CD4-positive, alpha-beta T cell treated with Interleukin-12 subunit alpha and Interleukin-12 subunit beta, for 1 hour (primary cell): ENCODE measurements around the gene VSIG10L.

ENCODE experiments used
- DNase-seq: peaks from one replicate; pipeline ENCODE4 v3.0.0-alpha.2; 2020

VSIG10L gene

DNA sequence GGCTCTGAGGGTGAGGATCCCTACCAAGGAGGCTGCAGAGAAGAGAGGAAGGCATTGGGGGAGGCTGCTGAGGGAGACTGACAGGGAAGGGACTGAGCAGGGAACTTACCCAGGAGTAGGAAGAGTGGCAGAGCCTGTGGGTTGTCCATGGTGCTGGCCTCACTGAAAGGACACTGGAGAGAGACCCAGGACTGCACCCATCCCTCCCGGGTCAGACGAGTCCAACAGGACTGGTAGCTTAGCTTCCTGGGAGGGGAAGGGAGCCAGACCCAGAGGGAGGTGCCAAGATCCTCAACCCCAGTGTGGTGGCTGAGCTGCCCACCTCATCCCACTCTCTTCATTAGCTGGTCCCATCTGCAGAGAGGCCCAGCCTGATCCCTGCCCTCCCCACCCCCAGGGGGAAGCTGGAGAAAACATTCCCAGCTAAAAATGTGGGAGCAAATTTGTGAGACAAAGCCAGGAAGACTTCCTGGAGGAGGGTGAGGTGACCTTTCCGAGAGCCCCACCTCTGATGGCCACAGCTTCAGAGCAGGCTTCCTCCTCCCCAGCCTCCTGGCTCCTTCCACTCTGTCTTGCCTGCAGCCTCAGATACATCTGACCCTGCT, at the start of gene VSIG10L:
Gene VSIG10L, minus strand, starts transcription at position 164 of the 605 bp plus-strand sequence. Its CDS starts 15 bp downstream, at position 149.
- no peak for DNase-seq

DNA sequence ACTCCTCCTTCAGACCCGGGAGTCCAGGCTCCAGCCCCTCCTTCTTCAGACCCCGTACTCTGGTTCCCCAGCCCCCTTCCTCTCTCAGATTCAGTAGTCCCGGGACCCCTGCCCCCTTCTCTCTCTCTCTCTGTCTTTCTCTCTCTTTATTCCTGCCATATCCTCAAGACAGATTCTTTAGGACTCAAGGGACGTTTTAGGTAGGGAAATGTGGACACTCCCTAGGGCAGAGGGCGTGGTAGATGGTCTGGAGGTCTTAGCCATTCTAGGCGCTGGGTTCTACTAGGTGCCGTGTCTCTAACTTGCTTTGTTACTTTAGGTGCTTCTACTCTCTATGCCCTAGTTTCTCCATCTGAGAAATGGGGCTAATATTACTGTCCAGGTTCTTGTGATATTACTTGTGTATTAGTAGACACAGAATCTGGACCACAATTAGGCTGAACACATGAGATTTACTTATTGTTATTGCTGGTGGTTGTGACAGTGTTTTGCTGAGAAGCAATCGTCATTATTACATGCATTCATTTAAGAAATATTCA, 49.2 kb upstream of the VSIG10L start:
- DNase-seq: no peak

DNA sequence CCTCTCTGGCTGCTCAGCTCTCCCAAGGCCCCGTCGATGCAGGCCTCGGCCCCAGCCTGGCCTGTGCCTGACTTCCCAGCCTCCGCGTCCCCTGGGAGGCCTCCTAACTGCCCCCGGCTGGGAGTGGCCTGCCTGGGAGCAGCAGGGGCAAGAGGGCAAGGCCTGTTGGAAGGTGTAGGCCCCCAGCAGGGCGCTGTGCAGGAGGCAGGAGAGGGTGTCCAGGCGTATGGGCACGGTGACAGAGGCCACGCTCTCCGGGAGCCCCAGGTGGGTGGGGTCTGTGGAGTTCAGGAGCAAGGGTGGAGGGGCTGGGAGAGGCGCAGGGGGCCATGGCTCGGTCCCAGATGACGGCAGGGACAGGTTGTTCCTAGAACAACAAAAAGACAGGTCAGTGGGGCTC, 47.2 kb upstream of the VSIG10L start:
- no peak for DNase-seq

DNA sequence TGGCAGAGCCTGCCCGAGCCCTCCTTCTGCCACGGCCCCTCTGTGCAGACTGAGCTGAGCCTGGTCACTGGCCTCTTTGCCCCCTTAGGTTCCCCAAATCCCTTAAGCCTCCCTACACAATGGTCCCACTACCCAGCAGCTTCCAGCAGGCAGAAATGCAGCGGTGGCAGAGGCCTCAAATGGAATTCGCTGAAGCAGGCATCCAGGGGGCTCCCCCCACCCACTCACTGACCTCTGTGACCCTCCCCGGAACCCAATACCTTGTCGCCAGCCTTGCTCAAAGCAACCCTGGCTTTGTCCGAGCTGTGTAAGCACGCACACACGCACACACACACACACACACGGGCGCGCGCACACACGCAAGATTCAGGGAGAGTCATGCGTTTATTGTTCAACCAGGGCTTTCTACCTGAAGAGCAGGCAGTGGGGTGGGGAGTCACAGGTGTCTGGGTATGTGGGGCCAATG, 46.0 kb upstream of the VSIG10L start, which contains the start of gene LIM2:
Gene LIM2, minus strand, starts transcription at position 51 of the 466 bp plus-strand sequence. CDS start 531 bp downstream, outside the sequence.
- no peak for DNase-seq

DNA sequence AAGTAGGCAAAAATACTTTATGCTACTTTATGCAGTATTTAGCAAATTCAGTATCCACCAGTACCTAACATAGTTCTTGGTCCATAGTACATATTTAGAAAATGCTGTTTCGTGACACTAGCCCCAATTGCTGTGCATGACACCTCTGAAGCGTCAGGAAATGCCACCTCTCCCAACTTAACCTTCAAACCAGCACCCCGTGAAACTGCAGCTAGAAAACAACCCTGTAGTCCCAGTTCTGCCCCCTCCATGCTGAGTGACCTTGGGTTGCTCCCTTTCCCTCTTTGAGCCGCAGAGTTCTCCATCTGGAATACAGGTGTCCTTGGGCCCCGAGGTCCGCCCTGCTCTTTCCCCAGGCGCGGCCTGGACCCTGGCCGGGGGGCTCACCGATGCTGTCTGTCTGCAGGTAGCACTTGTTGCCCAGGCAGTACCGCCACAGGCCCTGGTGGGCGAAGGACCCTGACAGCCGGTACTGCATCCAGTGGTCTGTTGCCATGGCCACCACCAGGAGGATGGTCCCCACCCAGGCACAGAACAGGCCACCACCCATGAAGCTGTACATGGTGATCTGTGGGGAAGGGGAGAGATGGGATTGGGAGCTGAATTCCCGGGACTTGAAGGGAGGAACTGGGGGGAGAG, 45.1 kb upstream of the VSIG10L start:
- DNase-seq: peak; percentile 33

DNA sequence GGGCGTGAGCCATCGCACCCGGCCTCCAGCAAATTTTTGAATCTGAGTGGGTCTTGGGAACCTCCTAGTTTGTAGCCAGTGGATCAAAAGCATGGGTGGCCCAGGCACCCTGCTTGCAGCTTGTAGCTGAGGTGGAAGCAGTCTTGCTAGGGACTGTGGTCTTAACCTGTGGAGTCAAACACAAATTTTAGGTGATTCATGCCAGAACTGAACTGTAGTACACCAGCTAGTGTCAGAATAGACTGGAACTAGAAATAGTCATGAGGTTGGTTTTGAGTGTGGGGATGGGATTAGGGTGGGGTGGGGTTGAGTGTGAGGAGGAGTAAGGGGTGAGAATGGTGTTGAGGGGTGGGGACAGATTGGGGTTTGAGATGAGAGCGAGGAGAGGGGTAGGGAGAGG, 40.1 kb upstream of the VSIG10L start:
- DNase-seq: no peak

DNA sequence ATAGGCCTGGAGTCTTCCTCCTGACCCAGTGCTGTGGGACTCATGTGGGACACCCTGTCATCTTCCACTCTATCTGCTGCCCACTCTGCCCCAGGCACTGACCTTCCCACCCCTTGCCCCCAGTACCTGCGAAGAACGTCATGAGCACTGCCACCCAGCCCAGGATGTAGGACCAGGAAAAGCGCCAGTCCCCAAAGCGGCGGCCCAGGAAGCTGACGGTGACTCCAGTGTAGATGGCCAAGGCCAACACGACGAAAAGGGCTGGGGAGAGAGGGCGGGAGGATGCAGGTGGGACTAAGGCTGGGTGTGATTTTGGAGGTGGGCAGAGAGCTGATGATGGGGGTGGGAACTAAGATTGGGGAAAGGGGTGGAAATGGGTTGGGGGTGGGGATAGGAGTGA, 38.4 kb upstream of the VSIG10L start:
- DNase-seq: no peak

DNA sequence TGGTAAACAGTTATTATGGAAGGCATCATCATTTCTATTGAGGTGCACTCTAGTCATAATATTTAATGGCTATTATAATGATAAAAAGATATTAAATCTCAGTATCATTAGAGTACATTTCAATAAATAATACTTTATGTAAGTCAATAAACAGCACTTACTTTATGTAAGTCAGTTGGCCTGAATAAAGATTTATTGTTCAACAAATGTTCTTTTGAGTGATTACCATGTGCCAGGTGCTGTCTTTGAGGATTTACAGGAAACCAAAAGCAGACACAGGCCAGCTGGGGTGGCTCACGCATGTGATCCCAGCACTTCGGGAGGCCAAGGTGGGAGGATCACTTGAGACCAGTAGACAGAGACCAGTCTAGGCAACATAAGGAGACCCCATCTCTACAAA, 35.5 kb upstream of the VSIG10L start:
- no peak for DNase-seq

DNA sequence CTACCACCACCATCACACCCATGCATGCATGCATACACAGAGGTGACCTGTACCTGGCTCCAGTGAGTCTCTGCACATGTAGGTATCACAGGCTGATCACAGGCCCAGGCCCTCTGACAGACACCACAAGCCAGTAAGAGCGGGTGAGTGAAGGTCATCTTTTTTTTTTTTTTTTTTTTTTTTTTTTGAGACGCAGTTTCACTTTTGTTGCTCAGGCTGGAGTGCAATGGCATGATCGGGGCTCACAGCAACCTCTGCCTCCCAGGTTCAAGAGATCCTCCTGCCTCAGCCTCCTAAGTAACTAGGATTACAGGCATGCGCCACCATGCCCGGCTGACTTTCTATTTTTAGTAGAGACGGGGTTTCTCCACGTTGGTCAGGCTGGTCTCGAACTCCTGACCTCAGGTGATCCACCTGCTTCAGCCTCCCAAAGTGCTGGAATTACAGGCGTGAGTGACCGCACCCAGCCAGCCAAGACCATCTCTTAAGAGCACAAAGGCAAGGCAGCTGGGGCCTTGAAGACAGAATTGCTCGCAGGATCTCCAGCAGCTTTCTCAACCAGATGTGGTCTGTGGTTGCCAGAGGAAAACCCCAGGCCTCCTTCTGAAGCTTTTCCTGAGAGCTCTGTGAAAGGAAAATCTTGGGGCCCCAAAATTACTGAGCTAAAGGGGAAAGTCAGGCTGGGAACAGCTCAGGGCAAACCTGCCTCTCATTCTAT, 33.7 kb upstream of the VSIG10L start:
- DNase-seq: peak; percentile 49

DNA sequence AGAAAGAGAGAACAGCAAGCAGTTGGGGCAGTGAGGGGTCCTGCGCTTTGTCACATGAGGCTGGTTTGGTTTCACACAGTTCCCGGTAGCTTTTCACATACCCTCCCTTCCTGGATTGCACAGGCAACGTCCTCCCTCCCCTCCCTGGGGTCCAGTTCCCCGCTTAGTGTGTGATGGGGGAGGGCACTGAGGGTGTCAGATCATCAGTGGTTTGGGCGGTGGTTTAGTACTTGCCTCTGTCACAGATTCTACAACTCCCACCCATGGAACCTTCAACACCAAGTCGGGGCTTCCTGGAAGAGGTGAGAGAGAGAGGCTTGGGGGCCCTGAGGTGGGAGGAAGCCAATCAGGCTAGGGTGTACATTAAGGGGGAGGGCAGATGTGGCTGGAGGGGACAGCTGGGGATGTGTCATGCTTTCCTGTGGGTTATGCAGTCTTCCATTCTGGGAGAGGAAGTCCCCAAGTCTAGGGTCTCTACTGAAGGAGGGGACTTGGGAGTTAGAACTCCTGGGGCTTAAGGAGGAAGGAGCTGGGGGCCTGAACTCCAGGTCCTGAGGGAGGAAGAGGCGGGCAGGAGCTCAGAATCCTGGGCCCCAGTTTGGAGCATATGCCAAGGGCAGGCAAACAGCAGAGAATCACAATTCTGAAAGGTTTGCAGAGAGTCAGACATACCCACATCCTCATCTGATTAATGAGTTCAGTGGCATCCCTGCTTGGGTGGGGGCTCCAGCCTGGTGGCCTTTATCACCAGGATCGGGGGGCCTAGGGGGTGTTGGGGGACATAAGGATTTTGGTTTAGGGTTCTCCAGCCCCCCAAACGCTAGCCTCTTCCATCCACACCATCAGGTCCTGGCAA, 30.9 kb upstream of the VSIG10L start, which contains the start of gene NKG7:
Gene NKG7, minus strand, starts transcription at position 6 of the 856 bp plus-strand sequence. CDS start 119 bp downstream, outside the sequence.
- peak; percentile 83 for DNase-seq

DNA sequence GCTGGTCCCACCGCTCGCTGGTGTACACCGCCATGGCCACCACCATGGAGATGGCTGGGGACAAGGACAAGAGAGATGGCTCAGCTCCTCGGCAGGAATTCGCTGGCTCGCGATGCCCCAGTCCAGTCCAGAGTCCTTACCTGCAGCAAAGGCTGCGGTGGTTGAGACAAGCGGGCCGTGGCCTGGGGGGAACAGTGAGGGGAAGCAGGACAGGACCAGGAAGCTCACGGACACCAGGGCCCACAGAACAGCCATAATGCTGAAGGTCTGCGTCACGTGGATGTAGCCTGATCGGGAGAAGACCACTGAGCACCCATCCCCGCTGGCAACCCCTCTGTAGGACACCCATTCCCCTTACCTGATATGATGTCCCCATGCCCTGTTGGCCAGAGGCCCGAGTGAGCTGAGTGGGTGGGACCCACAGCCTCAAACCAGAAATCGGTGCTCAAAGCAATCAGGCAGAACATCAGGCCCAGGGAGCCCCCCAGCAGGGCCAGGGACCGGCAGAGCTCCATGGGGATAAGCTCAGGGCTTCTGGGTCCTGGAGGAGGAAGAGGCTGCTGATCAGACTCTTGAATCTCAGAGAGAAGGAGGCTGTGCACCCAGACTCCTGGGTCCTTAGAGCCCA, 30.2 kb upstream of the VSIG10L start:
- DNase-seq: no peak

DNA sequence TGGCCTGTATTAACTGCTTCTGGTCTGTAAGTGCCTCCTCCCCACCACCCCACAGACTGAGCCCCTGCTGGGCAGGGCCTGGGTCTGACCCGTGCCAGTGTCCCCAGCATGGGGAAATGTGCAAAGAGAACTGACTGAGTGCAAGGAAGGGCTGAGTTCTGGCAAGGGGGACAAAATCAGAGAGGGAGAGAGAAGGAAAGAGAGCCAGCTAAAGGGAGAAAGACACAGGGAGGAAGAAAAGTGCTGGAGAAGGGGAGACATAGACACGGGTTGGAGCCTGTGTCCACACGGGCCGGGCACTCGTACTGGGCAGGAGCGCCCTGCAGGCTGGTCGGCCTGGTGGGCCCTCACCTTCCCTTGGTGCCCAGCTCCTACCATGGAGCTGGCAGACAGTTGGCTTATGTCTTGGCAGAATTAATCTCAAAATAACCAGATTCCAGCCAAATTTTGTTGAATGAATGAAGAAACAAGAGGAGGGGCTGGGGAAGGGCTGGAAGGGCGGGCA, 29.3 kb upstream of the VSIG10L start:
- no peak for DNase-seq

DNA sequence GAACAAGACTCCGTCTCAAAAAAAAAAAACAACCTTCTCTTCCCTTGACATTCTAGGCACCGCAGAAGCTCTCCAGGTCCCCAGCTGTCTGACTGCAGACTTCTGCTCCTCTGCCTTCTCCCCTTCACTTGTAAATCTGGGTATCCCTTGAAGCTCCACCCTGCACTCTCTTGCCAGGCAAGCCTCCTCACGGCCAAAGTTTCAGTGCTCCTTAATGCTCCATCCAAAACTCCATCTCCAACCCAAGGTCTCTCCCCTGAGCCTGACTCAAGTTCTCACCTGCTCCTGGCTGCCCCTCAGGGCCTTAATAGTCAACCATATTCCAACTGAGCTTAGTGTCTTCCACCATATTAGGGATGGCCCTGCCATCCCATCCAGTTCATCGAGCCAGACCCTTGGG, 28.3 kb upstream of the VSIG10L start:
- no peak for DNase-seq

DNA sequence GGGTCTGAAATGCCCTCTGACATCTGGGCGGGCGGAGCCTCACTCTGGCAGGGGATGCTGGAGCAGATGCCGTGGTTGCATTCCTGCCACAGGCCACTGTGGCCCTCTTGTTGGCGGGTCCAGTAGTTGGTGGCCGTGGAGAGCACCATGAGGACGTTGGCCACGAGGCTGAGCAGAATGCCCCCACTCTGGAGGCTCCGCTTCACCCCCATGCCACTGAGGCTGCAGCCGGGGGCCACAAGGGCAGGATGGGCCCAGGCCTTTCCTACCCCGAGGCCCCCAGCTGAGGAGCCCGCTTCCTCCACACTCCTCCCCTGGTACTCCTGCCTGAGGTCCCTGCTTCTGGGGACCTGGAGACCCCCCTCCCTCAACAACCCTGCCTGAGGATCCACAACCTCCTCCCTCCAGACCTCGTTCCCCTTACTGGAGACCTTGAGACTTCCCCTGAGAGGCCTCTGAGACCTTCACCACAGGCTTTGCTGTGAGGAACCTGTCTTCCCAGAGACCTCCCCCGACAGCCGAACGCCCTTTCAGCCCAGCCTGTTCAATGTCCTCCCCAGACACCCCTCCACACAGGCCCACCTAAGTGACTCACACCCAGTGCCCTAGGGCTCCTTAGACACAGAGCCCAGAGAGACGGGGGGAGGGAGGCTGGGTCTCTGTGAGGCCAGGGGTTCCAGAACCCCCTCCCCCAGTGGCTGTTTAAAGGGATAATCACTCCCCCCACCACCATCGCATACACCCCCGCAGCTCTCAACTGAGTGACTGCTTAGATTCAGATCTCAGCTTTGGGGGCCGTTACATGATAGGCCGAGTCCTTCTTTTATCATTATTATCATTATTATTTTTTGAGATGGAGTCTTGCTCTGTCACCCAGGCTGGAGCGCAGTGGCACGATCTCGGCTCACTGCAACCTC, 26.7 kb upstream of the VSIG10L start, which contains the start of gene CLDND2:
Gene CLDND2, minus strand, starts transcription at position 638 of the 917 bp plus-strand sequence. Its CDS starts 426 bp downstream, at position 212.
- DNase-seq: peak; percentile 29

DNA sequence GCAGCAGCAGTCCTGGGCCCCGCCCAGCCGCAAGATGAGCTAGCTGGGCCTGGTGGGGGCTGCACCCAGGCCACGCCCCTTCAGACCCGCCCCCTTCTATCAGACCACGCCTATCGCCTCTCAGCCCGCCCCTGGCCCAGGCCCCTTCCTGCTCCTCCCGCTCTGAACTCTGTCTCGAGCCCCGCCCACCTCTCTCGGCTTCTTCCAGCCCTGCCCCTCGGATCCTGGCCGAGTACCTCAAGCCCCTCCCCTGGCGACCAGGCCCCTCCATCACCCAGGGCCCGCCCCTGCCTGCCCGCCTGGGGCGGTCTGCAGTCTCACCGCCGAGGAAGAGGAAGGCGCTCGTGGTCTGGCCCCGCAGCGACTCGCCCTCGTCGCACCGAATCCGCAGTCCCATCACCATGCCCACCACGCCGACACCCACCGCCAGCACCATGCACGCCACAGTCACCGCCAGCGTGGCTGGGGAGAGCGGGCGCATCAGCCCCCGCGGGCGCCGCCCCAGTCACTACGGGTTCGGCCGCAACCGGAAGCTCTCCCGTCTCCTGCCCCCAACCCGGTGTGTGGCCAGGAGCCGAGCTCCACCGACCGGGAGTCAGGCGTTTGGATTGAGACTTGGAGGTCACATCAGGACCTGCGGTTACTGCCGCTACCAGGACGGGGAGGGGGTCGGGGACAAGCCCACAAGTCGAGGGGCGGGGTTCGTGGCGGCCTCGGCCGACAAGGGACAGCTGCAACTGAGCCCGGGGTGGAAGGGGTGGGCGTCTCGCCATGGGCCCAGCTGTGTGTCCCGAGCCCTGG, 25.8 kb upstream of the VSIG10L start:
- peak; percentile 97 for DNase-seq

DNA sequence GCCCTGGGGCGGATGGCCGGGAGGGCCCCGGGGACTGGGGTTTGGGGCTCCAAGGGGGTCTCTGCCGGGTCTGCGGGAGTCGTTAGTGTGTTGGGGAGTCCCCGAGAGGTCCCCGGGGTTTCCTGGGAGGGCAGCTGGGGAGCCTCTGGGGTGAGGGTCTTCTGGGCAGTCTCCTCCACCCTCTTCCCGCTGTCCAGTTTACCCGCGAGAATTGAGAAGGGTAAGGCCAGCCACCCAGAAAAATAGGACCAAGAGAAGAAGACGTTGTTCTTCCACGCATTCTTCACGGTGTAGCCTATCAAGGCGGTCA, 25.3 kb upstream of the VSIG10L start:
- DNase-seq: no peak

DNA sequence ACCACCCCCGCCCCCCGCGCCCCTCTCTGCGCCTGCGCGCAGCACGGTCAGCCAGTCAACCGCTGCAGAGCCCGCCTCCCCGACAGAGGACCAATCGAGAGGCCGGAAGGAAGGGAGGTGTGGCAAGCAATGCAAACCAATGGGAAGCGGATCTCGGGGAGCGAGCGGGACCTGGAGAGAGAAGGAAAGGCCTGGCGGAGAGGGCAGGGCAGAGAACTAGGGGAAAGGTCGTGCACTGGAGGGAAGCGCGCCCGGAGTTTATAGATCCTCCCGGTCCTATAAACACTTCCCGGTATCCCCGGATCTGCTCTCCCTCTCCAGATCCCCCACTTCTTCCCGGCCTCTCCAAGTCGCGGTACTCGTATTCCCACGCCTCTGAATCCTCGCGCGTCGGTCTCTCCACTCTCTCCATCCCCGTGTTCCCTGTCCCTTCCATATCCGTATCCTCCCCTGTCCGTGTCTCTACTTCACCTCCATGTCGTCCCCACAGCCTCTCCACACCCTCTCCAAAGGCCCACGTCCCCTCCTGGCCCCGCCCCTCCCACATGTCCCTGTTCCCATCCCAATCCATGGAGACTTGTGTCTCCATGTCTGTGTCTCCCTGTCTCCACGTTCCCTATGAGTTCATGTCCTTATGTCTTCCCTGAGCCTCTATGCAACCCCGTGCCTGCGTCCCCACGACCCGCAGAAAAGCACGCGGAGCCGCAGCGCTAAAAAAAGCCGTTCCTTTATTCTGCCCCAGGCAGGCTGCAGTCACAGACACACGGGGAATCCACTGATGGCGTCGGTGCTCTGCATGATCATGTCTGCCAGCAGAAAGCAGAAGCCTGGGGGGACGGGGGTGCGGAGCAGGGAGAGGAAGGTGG, 24.7 kb upstream of the VSIG10L start:
- peak; percentile 94 for DNase-seq

DNA sequence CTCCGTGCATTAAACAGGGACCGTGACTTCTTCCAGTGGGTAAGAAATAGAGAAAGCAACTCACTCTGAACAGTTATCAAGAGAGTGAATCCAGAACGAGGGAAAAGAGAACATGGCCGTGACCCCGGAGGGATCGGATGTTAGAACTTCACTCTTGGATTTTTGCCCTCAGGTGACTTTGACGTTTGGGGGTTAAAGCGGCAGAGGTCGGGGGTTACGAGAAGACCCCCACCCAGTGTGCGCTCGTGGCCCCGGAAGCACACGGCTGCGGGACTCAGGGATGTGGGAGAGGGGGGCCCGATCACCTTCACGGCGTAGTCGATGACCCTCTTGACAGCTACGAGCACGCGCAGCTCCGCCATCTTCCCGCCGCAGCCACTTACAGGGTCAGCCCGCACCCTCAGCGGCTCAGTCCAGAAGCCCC, 24.0 kb upstream of the VSIG10L start, which contains the start of gene ETFB:
Gene ETFB, minus strand, starts transcription at position 424 of the 424 bp plus-strand sequence. Its CDS starts 62 bp downstream, at position 362.
- no peak for DNase-seq
